HG02885 (cell line): ENCODE results near the gene RAB9B.

Source experiments
- ATAC-seq: cut with Tn5 transposase; IDR thresholded peaks from one replicate; pipeline ENCODE4 v1.9.1; 2021; ENCODE audit warnings: mild to moderate bottlenecking; ENCODE audit not compliant: unreplicated experiment, poor library complexity

RAB9B gene

DNA sequence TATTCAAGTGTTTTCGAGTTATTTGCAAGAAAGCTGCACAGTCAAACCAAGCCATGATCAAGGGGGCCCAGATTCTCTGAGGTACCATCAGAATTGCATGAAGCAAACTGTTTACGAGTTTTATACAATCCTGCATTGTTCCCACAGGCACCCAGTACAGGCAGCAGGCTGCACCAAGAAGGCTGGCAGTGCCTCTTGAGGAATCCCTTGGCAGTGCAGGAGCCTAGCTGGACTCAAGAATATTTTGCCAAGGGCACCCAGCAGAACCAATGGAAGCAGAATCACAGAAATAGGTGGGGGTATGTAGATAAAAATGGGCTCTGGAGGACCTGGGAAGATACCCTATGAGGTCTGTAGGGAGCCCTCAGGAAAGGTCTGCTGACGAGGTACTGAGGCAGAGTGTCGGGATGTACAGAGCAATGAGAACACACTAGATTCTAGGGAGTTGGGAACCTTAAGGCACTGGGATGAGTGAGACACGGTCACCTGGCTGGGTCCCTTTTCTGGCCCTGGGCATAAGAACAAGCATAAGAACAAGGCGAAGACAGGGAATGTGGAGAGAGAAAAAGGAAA is 57.9 kb downstream of the RAB9B start:
- no peak for ATAC-seq

DNA sequence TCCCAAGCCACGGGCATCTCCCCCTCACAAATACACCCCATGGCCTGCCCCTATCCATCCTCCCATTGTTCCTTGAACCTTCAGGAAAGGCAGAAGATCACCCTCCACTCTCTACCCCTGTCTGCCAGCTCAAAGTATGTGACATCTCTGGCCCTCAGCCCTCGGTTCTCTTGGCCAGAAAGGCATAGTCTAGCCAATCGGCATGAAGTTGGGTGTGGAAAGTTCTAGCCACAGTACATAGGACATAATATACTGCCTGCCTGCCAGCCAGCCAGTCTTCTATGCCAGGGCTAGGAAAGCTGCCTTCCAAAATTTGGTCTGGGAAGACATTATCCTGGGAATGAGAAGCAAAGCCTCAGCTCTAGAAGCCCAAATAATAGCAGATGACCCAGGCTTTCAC is 58.6 kb downstream of the RAB9B start:
- ATAC-seq = no peak
